Fibroblast of villous mesenchyme (primary cell): Measurements from ENCODE around the gene APCDD1L. TPM values are rescaled to one million over a fixed set of nuclear protein-coding genes. Genes with fewer than 3 reads are reported as not detected.
"Not testable (repeated sequence)": the region's sequence is repeated elsewhere in the genome, so short reads cannot be mapped to it uniquely, and the experiment has no call there.

Experiments
- DNase-seq: peaks from one replicate; pipeline ENCODE4 v3.0.0-alpha.2; 2010; ENCODE audit warnings: low read depth
- H3K4me3 ChIP-seq: 2 replicates; pipeline ENCODE4 v1.5.1; 2011; ENCODE audit warnings: low read depth, mild to moderate bottlenecking, low read length
- total RNA-seq: library from RNA; depleted of rRNA; stranded (reverse); fragments of >200 nt; gene quantifications from 2 replicates; pipeline ENCODE4 v1.2.3, GENCODE V29; 2012
- TF ChIP-seq, protein P1 (sequence below): IDR thresholded peaks from 2 replicates; pipeline ENCODE4 v1.5.1; 2012; ENCODE audit warnings: low read depth, mild to moderate bottlenecking, low read length; ENCODE audit not compliant: insufficient read depth

Gene APCDD1L
- total RNA-seq, 1 donor: 0.86 TPM

DNA sequence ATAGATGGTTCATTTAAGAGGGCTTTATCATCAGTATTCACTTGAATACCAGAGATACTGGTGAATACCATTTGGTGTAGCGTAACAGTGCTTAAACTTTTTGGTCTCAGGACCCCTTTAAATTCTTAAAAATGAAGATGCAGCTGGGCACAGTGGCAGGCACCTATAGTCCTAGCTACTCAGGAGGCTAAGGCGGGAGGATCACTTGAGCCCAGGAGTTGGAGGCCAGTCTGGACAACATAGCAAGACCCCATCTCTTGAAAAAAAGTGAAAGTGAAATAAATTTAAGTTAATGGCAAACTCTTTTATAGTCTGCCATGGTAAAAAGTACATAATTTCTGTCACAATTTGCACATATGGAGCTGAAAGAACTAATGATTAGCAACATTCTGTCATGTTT is 86.8 kb downstream of the APCDD1L start:
- no peak overlapping the region for H3K4me3 ChIP-seq
- DNase-seq: no peak
- TF ChIP-seq, protein P1, sequence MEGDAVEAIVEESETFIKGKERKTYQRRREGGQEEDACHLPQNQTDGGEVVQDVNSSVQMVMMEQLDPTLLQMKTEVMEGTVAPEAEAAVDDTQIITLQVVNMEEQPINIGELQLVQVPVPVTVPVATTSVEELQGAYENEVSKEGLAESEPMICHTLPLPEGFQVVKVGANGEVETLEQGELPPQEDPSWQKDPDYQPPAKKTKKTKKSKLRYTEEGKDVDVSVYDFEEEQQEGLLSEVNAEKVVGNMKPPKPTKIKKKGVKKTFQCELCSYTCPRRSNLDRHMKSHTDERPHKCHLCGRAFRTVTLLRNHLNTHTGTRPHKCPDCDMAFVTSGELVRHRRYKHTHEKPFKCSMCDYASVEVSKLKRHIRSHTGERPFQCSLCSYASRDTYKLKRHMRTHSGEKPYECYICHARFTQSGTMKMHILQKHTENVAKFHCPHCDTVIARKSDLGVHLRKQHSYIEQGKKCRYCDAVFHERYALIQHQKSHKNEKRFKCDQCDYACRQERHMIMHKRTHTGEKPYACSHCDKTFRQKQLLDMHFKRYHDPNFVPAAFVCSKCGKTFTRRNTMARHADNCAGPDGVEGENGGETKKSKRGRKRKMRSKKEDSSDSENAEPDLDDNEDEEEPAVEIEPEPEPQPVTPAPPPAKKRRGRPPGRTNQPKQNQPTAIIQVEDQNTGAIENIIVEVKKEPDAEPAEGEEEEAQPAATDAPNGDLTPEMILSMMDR: no peak

DNA sequence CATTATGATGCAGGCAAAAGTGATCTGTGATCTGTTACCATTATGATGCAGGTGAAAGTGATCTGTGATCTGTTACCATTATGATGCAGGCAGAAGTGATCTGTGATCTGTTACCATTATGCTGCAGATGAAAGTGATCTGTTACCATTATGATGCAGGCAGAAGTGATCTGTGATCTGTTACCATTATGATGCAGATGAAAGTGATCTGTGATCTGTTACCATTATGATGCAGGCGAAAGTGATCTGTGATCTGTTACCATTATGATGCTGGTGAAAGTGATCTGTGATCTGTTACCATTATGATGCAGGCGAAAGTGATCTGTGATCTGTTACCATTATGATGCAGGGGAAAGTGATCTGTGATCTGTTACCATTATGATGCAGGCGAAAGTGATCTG is 87.6 kb downstream of the APCDD1L start:
- H3K4me3 ChIP-seq, DNase-seq: not testable (repeated sequence)

DNA sequence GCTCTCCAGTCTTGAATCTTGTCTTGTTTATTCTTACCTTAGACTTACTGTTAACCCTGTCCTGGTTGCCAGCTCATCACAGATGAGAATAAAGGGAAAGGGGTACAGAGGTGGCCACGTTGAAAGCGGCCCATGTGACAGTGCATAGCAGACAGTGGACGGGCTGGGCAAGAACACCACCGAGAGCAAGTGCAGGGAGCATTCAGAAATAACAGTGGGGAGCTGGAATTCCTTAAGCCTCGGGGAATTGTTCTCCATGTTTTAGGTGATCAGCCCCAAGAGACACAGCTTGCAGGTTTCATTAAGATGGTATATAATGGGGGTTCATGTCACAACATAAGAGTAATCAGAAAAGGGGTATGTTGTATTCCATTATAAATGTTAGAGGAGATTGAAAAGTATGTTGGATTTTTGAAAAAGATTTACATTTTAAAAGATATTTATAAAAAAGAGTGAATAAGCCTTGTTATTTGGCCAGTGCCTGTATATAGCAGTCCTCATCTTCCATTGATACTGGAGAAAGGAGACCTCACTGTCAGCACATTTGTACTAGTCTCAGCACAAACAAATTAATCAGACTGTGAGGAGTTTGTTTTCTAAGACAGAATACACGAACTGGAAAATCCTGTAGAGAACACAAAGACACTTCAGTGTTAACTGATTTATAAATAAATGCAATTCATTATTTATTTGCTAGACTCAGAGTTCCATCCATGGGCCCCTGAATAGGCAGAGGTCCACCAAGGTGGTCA is 90.8 kb downstream of the APCDD1L start:
- TF ChIP-seq, protein P1: no peak
- DNase-seq: no peak
- H3K4me3 ChIP-seq: no peak overlapping the region

DNA sequence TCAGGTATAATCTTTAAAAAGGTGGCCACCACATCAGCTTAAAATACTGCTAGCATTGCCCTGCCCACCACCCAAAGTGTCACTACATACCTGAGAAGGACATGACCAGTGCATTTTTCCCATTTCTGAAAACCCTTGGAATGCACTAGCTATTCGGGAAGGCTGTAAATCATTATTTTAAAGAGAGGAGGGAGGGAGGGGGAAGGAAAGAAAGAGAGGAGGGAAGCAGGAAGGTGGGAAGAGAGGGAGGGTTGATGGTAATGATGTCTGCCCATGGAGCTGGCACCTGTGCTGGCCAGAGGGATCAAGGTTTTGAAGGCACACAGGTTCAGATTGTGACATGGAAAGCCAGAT is 93.7 kb downstream of the APCDD1L start:
- no peak for DNase-seq
- no peak overlapping the region for H3K4me3 ChIP-seq
- TF ChIP-seq, protein P1: no peak

DNA sequence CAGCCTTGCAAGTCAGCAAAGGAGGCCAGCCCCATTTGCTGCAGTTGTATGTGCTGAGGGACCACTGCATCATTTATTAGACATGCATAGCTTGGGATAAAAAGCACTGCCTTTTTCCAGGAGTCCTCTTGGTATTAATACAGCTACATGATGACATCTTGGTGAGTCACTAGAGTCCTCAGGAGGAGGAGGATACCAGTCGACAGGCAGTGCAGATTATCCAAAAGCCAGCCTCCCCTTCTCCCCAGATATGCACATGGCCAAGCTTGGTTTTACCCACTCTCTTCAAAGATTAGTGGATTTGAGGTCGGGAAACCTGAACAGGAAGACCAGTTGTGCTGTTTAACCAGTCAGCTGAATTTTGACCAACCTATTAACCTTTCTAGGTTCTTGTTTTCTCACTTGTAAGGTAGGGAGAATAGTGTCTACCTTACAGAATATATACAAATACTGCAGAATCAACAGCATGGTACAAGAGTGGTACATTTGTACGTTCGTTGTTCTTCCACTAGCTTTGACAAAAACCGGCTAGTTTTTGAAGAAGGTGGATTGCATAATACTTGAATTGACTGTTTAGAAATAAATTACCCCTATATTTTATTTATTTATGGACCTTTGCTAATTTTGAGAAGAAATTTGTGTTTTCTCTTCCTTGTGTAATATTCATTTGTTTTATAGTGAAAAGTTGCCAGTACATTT is 94.3 kb downstream of the APCDD1L start:
- no peak overlapping the region for H3K4me3 ChIP-seq
- TF ChIP-seq, protein P1: no peak
- peak; percentile 54 for DNase-seq

DNA sequence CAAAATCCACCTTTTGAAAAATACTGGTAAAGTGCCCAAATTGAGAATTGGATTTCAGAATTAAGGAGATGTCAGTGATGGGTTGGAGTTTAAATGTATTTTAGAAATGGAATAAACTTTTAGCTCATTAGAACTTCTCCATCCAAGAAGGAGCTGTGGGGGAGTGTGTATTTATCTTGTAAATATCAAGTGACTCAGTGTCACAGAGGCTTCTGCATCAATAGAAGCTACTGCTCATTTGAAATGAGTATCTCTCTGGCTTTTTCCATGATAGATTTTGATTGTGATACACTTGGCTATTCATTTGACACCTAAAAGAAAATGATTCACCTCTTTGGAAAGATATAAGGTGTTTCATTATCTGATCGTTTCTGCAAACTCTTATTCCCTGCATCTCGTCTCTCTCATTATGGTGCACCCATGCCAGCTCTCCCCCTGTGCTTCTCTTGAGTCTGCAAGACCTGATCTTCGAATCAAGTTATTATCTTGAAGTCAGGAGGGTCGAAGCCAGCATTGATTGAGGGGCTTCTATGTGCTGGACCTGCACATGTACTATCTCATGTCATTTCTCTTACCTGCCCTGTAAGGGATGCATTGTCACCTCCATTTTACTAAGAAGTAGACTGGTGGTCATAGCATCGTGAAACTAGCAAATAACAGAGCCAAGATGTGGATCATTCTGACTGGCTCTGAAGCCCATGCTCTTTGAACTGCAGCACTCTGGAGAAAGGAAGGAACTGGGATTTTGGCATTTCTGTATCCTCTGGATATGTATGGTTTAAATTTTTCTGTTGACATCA is 96.0 kb downstream of the APCDD1L start:
- TF ChIP-seq, protein P1: no peak
- H3K4me3 ChIP-seq: no peak overlapping the region
- DNase-seq: peak; percentile 53

DNA sequence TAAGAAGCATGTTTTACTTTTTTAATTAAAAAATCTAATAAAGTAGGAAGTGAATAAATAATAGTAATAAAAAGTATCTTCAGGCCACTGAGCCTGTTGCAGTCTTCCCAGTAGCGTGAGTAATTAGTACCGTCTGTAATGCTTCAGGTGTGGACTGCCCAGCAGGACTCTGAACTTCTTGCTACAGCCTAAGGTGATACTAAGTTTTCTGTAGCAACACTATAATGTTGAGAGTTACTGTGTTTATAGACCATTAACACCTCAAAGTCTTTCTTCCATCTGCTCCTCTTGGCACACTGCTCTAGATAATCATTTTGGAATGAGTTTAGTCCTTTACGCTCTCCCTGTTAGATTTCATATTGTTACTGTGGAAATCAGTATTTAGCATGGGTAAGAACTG is 97.8 kb downstream of the APCDD1L start:
- TF ChIP-seq, protein P1: no peak
- no peak overlapping the region for H3K4me3 ChIP-seq
- no peak for DNase-seq
